GM12878 (cell line): ENCODE results near the gene RUNX3. TPM values are rescaled to one million over a fixed set of nuclear protein-coding genes. Genes with fewer than 3 reads are reported as not detected.
A peak's percentile ranks its signal among the peaks of the same experiment; 100 is the strongest.

Experiments
- ATAC-seq: fragments of 200-7000 bp; cut with Tn5 transposase; 3 replicates; pipeline ENCODE4 v1.9.1; 2020; ENCODE audit warnings: mild to moderate bottlenecking, moderate library complexity
- BruUV-seq: library from RNA; stranded (reverse); fragments of 400-500 nt; replicated peaks from 2 replicates; lab custom pipeline; 2021; lab: Mats Ljungman, UMichigan
- CTCF ChIA-PET: fragments of 300-600 bp; sonication (Branson Sonifier 250); formaldehyde crosslinking; extraction: SDS; loops from one replicate; lab custom pipeline; 2021; ENCODE audit warnings: inconsistent platforms; lab: Yijun Ruan, JAX
- POLR2A ChIA-PET: fragments of 350-600 bp; formaldehyde crosslinking; extraction: SDS; loops from one replicate; lab custom pipeline; 2021; ENCODE audit warnings: inconsistent platforms; lab: Charles Lee
- RAD21 ChIA-PET: fragments of 300-600 bp; sonication (Branson Sonifier 250); formaldehyde crosslinking; loops from one replicate; lab custom pipeline; 2023; ENCODE audit warnings: antibody characterized with exemption; ENCODE audit not compliant: unreplicated experiment; lab: Charles Lee
- SMC1A ChIA-PET: fragments of 300-600 bp; sonication (Branson Sonifier 250); formaldehyde crosslinking; loops from one replicate; lab custom pipeline; 2023; ENCODE audit not compliant: unreplicated experiment, uncharacterized antibody; lab: Charles Lee
- DNase-seq: peaks from one replicate; pipeline ENCODE4 v3.0.0-alpha.2; 2011; ENCODE audit warnings: low read depth, low spot score
- FAIRE-seq: peaks from 3 replicates; lab custom pipeline; 2011; peaks lifted over from hg19 to GRCh38; lab: Jason Lieb, UNC
- H2AFZ ChIP-seq: 2 replicates; pipeline ENCODE4 v1.6.0; 2011; ENCODE audit warnings: low read depth, low read length, control low read depth; ENCODE audit not compliant: control insufficient read depth
- H3K27ac ChIP-seq: 2 replicates; pipeline ENCODE4 v1.5.1; 2011; ENCODE audit warnings: control low read depth; ENCODE audit not compliant: control insufficient read depth, insufficient read depth
- H3K27me3 ChIP-seq, 2 experiments: replicated peaks in 1 of 2; 2 replicates each; pipeline versions ENCODE4 v1.6.0 to v1.6.1; 2011; ENCODE audit warnings: low read length in 1 of 2; ENCODE audit not compliant: control insufficient read depth in 2 of 2, insufficient read depth in 2 of 2
- H3K36me3 ChIP-seq, 2 experiments: 2 replicates each; pipeline ENCODE4 v1.5.1; 2011; ENCODE audit warnings: low read length in 1 of 2; ENCODE audit not compliant: control insufficient read depth in 2 of 2, insufficient read depth in 2 of 2
- H3K4me1 ChIP-seq: 2 replicates; pipeline ENCODE4 v1.6.1; 2011; ENCODE audit warnings: mild to moderate bottlenecking, low read length, moderate library complexity, mixed read lengths; ENCODE audit not compliant: control insufficient read depth, insufficient read depth
- H3K4me2 ChIP-seq: 2 replicates; pipeline ENCODE4 v1.6.0; 2011; ENCODE audit warnings: control low read depth; ENCODE audit not compliant: control insufficient read depth, insufficient read depth
- H3K4me3 ChIP-seq: fragments of 200-600 bp; sonication (generic); 2 replicates; pipeline ENCODE4 v1.5.1; 2016
- H3K79me2 ChIP-seq: 2 replicates; pipeline ENCODE4 v1.6.0; 2011; ENCODE audit warnings: low read length; ENCODE audit not compliant: control insufficient read depth, insufficient read depth
- H3K9ac ChIP-seq: 2 replicates; pipeline ENCODE4 v1.8.0; 2011; ENCODE audit warnings: low read length, control low read depth, mixed read lengths; ENCODE audit not compliant: control insufficient read depth, insufficient read depth
- H3K9me3 ChIP-seq: replicated peaks from 3 replicates; pipeline ENCODE4 v1.5.1; 2011; ENCODE audit warnings: mild to moderate bottlenecking, low read length; ENCODE audit not compliant: control insufficient read depth, insufficient read depth
- H4K20me1 ChIP-seq: 2 replicates; pipeline ENCODE4 v1.6.0; 2011; ENCODE audit not compliant: control insufficient read depth, insufficient read depth
- EZH2 ChIP-seq: IDR thresholded peaks from 2 replicates; pipeline ENCODE4 v1.6.1; 2012; ENCODE audit warnings: low read depth, mild to moderate bottlenecking, control low read depth, inconsistent platforms, low read length, borderline replicate concordance; ENCODE audit not compliant: control insufficient read depth
- IKZF1 ChIP-seq: fragments of 450-650 bp; conservative IDR thresholded peaks from 2 replicates; pipeline ENCODE4 v1.6.1; 2017; ENCODE audit warnings: antibody characterized with exemption, mild to moderate bottlenecking
- IKZF2 ChIP-seq, 2 experiments: fragments of 450-650 bp; IDR thresholded peaks; 2 replicates each; pipeline ENCODE4 v1.6.1; 2017; ENCODE audit warnings: mild to moderate bottlenecking in 2 of 2, moderate library complexity in 2 of 2
- JUND ChIP-seq: IDR thresholded peaks from 2 replicates; pipeline ENCODE4 v1.6.1; 2012; ENCODE audit warnings: low read depth, mild to moderate bottlenecking, low read length, improper control_type of control experiment, moderate library complexity
- KDM1A ChIP-seq: fragments of 200-600 bp; sonication (generic); IDR thresholded peaks from 2 replicates; pipeline ENCODE4 v1.6.1; 2016; ENCODE audit warnings: borderline replicate concordance
- PAX5 ChIP-seq: IDR thresholded peaks from 2 replicates; pipeline ENCODE4 v1.6.1; 2011; ENCODE audit warnings: low read depth, low read length, borderline replicate concordance
- POU2F2 ChIP-seq: IDR thresholded peaks from 3 replicates; pipeline ENCODE4 v1.6.1; 2011; ENCODE audit warnings: low read depth, mild to moderate bottlenecking, low read length, borderline replicate concordance
- RAD21 ChIP-seq: IDR thresholded peaks from 2 replicates; pipeline ENCODE4 v1.6.1; 2011; ENCODE audit warnings: mild to moderate bottlenecking, low read depth, low read length, moderate library complexity; ENCODE audit not compliant: insufficient read depth
- RBBP5 ChIP-seq: fragments of 200-600 bp; sonication (generic); conservative IDR thresholded peaks from 2 replicates; pipeline ENCODE4 v1.6.1; 2016
- SIX5 ChIP-seq: IDR thresholded peaks from 2 replicates; pipeline ENCODE4 v1.6.1; 2011; ENCODE audit warnings: mild to moderate bottlenecking, low read depth, low read length, moderate library complexity; ENCODE audit not compliant: severe bottlenecking
- SMC3 ChIP-seq: IDR thresholded peaks from 2 replicates; pipeline ENCODE4 v1.6.1; 2011; ENCODE audit warnings: low read length, improper control_type of control experiment, borderline replicate concordance
- TARDBP ChIP-seq: IDR thresholded peaks from 2 replicates; pipeline ENCODE4 v1.6.1; 2016; ENCODE audit warnings: borderline replicate concordance
- ZBTB11 ChIP-seq: fragments of 450-650 bp; formaldehyde crosslinking; IDR thresholded peaks from 2 replicates; pipeline ENCODE4 v1.5.0; 2022; ENCODE audit warnings: mild to moderate bottlenecking, missing genetic modification characterization
- ZBTB4 ChIP-seq: fragments of 450-650 bp; formaldehyde crosslinking; IDR thresholded peaks from 2 replicates; pipeline ENCODE4 v1.4.0; 2022; ENCODE audit warnings: mild to moderate bottlenecking, moderate library complexity
- WGBS: methylation state at CpG from one replicate; pipeline ENCODE4 v1.1.6; 2016; ENCODE audit warnings: low lambda C conversion rate; ENCODE audit not compliant: insufficient replicate concordance, insufficient coverage; ENCODE audit errors: missing lambda C conversion rate; 5-methylcytosine and 5-hydroxymethylcytosine counted together
- in situ Hi-C: fragments of 300-500 bp; cut with MboI; formaldehyde crosslinking; loops from 9 replicates; pipeline ENCODE4 v1.14.3; 2018; ENCODE audit warnings: mixed read lengths
- intact Hi-C: fragments of 100-400 bp; cut with micrococcal nuclease; formaldehyde crosslinking; loops from one replicate; pipeline ENCODE4 v1.14.2; 2022; ENCODE audit not compliant: unreplicated experiment
- polyA plus RNA-seq, 11 experiments: library from polyadenylated mRNA; depleted of rRNA in 4 of 11; unstranded in 6 of 11; stranded (reverse) in 5 of 11; fragments of >200 nt; fragmentation: Nextera tagmentation in 4 of 11; fragmentation: Illumina TruSeq in 1 of 11; extraction: Ambion mirVana in 4 of 11; extraction: Trizol in 1 of 11; gene quantifications; 1 replicate in 1 of 11; 2 replicates in 10 of 11; pipeline versions ENCODE4 v1.2.1 to v1.2.3, GENCODE V29; 2011 to 2016; ENCODE audit warnings: inconsistent platforms in 2 of 11, missing spikeins in 2 of 11, low read depth in 1 of 11
- total RNA-seq, 4 experiments: library from RNA; depleted of rRNA in 3 of 4; stranded (reverse); fragments of >200 nt in 3 of 4; fragmentation: Illumina TruSeq in 1 of 4; extraction: Trizol in 1 of 4; gene quantifications; 2 replicates each; pipeline versions ENCODE4 v1.2.1 to v1.2.3, GENCODE V29; 2013 to 2021
- TF ChIP-seq, protein P1 (sequence below): IDR thresholded peaks from 2 replicates; pipeline ENCODE4 v1.6.1; 2012; ENCODE audit warnings: low read depth, low read length, improper control_type of control experiment

The RUNX3 gene
- total and polyA plus RNA-seq, 10 of the 15 experiments (the other 5 are each of a cell fraction or from before 2014, with no cell fraction given), result 19.0 to 151 (median 31.4) TPM

DNA sequence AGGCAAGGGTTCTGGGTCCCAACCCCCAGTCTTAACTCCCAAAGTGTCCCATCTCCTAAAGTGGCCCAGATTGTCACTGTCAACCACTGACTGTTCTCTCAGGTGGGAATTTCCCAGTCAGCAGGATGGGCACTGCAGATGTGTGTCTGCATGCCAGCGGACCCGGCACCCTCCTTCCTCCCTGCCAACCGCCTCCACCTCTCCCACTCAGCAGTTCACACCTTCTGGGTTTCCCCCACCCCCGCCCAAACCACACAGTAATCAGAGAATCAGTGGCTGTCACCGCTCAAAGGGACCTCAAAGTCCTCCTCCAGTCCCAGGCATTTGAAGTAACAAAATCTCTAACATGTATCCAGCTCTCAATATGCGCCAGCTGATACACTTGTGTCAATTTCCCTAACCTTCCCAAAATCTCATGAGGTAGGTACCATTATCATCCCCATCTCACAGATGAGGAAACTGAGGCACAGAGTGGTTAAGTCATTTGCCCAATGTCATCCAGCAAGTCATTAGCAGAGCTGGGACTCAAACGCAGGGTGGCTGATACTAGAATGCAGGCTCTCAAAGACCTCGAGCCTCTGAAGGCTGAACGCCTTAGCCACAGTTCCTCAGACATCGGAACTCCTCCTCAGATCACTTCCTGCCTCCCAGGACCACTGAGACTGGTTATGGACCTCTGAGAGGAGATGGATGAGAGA is 4.8 kb downstream of the RUNX3 start:
- no peaks in the 10 kb centered on the region for H3K9me3 ChIP-seq
- H3K79me2 ChIP-seq, result peaks cover 96% of the 10 kb centered on the region
- in situ Hi-C loops, result no loop called here
- SMC1A ChIA-PET, result interaction anchor here (0.6 to 23.9 kb wide), 13 partner anchors 8 to 174 kb away, joined by 3 to 391 read pairs (median 10); no protein-coding TSS in a partner anchor
- H3K4me2 ChIP-seq, result peak overlapping the region; percentile 93
- H3K27ac ChIP-seq, result peak overlapping the region; percentile 89
- intact Hi-C loops, result loop anchor here (5.0 to 10.0 kb wide), 2 partner anchors 177 to 280 kb away; no protein-coding TSS in a partner anchor
- peaks cover 25 to 34% of the 10 kb centered on the region in 2 experiments for H3K36me3 ChIP-seq
- CTCF ChIA-PET, result interaction anchor here (0.8 to 20.9 kb wide), 16 partner anchors 10 to 176 kb away, joined by 3 to 314 read pairs (median 6); no protein-coding TSS in a partner anchor
- RAD21 ChIA-PET, result interaction anchor here (0.8 to 11.2 kb wide), 16 partner anchors 9 to 110 kb away, joined by 3 to 150 read pairs (median 11); no protein-coding TSS in a partner anchor
- H3K9ac ChIP-seq, result peak overlapping the region; percentile 86
- no peak overlapping the region for H2AFZ ChIP-seq
- H3K4me1 ChIP-seq, result peaks cover 64% of the 10 kb centered on the region
- BruUV-seq, result no TSS peak
- FAIRE-seq, result peak; percentile 7
- H3K27me3 ChIP-seq, result no peaks in the 10 kb centered on the region
- WGBS, result 0% methylated on average over 10 of the region's 10 CpGs
- POLR2A ChIA-PET, result interaction anchor here (0.6 to 7.2 kb wide), 10 partner anchors 10 to 157 kb away, joined by 3 to 75 read pairs (median 10); no protein-coding TSS in a partner anchor
- H3K4me3 ChIP-seq, result peak overlapping the region; percentile 99
- peak; percentile 35 for ATAC-seq
- DNase-seq, result peak; percentile 68
- H4K20me1 ChIP-seq, result peaks cover 10% of the 10 kb centered on the region
- TF ChIP-seq SIX5 (no peak), RBBP5 (no peak), ZBTB4 (CRISPR knock-in tag) (no peak), EZH2 (no peak), PAX5 (peak; percentile 80; the same call in 1 of the 2 replicates), RAD21 (no peak), KDM1A (no peak), SMC3 (no peak), IKZF1 (peak; percentile 95), IKZF2 (IDR thresholded peaks at IDR 0.05) (peak; percentile 89 to 92), ZBTB11 (CRISPR knock-in tag) (no peak), POU2F2 (no peak), TARDBP (no peak), JUND (no peak)
- TF ChIP-seq, protein P1, sequence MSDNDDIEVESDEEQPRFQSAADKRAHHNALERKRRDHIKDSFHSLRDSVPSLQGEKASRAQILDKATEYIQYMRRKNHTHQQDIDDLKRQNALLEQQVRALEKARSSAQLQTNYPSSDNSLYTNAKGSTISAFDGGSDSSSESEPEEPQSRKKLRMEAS, result no peak
